TTC549 (cell line): ENCODE results near the gene ACAA1.
"Not testable (repeated sequence)": the region's sequence is repeated elsewhere in the genome, so short reads cannot be mapped to it uniquely, and the experiment has no call there.

Experiments
- FAIRE-seq: peaks from 2 replicates; lab custom pipeline; 2012; peaks lifted over from hg19 to GRCh38; lab: Jason Lieb, UNC

The ACAA1 gene

GRCh38 chr3:38134517-38135143 lies 2.3 kb downstream of the ACAA1 start:
- not testable (repeated sequence) for FAIRE-seq

GRCh38 chr3:38133557-38134405 lies 3.1 kb downstream of the ACAA1 start:
- no peak for FAIRE-seq

DNA sequence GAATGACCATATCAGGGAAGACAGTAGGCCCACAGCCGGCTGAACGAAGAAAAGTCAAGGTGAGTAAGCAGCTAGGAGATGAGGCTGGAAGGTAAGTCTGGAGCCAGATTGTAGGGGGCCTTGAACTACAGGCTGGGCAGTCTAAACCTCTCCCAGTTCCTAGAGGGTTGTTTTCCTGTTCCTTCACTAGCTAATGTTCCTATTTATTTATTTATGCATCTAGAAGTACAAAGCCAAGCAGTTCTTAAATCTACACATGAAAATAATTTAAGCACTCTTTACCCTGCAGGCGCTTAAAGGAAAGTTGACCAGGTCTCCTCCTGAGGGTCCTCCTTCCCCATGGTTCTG lies 3.7 kb downstream of the ACAA1 start:
- no peak for FAIRE-seq

GRCh38 chr3:38131621-38132369 lies 5.1 kb downstream of the ACAA1 start:
- FAIRE-seq: no peak

DNA sequence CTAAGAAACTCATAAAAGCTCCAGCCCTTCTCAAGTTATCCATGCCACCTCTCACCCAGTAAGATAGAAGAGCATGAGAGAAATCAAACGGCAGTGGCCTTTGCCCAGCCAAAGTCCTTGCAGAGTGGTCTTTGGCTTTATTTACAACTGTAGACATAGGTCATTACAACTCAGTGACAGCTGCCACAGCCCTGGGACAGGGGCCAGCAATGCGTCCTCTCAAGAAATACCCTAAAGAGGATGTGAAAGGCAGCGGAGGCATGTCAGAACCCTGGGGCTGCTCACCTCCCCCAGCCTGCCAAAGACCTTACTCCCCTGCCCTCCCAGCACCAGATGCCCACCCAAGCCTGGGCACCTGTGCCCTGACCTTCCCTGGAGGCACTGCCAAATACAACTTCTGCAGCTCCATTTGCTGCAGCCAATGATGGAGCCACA lies 6.3 kb downstream of the ACAA1 start:
- no peak for FAIRE-seq

- FAIRE-seq: no peak
Observed at GRCh38 chr3:38129058-38129457, 7.9 kb downstream of the ACAA1 start.

DNA sequence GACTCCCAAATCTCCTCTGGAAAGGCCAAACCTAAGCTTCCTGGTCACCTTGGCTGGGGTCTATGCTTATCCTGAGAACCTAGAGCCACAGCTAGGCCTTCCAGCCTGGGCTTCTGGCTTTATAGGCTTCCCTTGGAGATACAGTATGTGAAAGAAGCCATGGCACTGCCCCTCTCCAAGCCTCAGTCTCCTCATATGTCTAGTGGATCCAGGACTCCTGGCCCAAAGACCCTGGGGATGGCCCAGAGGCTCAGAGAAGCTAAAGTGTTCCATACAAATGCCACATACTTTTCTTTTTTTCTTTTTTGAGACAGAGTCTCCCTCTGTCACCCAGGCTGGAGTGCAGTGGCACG lies 8.6 kb downstream of the ACAA1 start:
- no peak for FAIRE-seq

DNA sequence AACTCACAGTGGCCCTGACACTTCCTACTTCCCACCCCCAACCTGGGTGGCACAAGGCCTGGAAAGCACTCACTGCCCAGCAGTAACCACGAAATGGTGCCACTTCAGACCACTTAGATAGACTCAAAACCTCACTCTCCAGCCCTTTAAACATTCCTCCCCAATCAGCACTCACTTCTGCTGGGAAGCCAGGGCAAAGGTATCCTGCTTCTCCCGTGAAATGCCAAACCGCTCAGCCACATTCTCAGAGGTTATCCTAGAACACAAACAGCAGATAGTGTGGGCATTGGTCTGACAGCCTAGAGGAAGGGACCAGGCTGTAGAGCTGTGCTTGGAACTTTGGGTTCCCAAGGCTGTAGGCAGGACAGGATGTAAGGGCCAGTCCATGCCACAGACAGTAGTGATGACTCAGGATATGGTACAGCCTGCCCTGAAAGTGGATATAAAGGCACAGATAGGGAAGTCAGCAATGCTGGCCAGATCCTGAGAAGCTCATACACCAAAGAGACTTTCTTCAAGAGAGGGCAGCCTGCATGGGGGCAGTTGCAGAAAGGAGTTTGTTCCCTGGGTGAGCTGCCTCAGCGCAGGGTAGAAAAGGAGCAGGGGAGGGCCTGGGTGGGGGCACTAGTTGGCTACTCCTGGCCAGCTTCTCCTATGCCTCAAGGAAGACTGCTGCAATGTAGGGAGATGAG lies 9.2 kb downstream of the ACAA1 start:
- FAIRE-seq: no peak

DNA sequence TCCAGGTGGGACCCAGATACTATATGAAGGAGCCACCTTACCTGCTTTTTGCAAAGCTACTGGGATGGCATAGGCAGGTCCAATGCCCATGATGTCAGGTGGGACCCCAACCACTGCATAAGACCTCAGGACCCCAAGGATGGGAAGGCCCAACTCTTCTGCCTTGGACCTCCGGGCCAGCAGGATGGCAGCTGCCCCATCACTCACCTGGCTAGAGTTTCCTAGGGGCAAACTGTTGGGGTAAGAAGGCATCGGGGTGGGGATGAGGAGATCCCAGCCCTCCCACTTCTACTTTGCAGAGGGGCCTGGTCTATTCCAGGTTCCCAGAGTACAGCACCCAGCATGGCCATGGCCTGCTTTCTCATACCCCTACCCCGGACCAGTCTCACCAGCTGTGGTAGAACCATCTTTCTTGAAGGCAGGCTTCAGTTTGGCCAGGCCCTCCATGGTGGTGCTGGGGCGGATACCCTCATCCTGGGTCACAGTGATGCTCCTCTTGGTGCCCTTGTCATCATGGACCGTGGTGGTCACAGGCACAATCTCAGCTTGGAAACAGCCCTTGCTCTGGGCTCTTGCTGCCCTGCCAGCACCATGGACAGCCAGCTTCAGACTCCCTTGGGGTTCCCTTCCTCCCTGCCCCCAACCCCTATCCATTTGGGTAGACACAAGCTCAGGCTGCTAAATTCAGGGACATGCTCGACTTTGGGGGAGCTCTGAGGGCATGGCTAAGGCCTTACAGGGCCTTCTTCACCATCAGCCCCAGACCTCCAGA lies 10.6 kb downstream of the ACAA1 start:
- no peak for FAIRE-seq

- FAIRE-seq: no peak
Observed at GRCh38 chr3:38125305-38126120, 11.4 kb downstream of the ACAA1 start.

DNA sequence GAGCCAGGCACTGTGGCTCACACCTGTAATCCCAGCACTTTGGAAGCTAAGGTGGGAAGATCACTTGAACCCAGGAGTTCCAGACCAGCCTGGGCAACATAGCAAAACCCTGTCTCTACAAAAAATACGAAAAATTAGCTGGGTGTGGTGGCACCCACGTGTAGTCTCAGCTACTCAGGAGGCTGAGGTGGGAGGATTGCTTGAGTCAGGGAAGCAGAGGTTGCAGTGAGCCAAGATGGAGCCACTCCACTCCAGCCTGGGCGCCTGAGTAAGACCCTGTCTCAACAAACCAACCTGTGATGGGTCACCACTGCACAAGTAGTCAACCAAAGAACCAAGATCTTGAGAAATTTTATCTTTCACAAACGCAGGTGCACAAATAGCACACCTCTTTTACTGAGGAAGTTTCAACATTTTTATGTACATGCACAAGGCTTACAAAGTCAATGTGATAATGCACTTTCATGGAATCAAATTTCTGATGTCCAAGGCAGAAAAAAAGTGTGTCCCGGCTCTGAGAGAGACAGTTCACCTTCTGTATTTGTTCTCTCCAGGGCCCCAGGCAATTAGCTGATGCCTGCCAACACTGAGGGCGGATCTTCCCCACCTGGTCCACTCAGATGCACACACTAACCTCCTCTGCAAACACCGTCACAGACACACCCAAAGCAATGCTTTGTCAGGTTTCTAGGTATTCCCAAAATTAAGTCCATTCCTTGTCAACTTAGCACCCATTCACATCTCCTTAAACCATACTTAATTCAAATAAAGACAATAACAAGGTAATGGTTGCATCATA lies 12.4 kb downstream of the ACAA1 start:
- FAIRE-seq: no peak

DNA sequence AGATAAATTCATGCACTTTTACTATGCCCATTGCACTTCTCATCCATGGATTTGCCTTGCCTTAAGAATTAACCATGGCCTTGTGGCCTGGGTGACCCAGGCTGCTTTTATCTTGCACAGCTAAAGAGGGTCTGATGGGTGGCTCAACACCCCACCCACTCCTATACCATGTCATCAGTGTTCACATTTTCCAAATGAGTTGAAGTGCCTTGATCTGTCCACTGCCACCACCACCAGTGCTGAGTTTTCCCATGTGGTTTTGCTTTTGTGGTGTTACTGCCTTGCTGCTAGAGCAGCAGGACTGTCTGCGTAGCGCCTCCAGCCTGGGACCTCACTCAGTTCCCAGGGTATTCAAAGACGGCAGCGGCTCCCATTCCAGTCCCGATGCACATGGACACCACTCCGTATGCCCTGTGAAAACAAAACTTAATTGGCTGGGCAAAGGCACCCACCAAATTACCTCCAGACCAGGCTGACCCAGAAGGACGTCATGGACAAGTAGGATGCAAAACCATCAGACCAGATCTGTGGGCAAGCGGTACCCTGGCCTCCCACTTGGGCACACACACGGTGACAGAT lies 14.1 kb downstream of the ACAA1 start:
- no peak for FAIRE-seq

DNA sequence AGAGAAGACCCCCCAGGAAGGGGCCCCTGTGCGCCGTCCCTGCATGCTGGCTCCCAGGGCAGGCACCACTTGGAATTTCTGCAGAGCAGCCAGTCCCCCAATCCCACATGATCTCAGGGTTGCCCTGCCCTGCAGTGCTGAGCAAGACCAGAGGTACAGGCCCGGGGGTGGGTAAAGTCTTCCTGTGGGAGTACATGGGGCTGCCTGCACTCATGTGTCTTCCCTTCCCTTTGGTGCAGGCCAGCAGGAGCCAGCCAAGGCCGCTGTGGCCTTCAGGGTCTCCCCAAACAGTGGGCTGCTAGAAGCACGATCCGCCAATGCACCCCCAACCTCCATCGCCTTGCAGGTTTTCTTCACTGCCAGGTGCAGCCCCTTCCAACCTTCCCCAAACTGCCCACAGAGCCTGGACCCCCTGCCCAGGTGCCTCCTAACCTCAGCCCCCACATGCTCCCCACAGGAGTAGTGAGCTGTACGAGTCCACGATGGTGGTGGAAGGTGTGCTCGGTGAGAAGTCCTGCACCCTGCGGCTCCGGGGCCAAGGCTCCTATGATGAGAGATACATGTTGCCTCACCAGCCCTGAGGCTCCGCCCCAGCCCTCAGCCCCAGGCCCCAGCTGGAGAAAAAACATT lies 15.0 kb downstream of the ACAA1 start:
- FAIRE-seq: no peak

DNA sequence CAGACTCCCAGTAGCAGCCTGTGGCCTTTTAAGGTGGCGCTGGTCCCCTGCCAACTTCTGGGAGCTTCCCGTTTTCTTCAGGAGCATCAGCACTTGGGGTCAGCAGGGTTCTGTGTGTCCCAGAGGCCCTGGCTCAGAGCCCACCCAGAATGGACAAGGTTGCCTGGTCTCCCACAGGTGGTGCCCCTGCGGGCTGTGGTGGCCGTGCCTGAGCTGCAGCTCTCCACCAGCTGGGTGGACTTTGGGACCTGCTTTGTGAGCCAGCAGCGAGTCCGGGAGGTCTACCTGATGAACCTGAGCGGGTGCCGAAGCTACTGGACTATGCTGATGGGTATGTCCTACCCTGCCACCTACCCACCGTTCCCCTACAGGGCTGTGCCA lies 15.5 kb downstream of the ACAA1 start:
- no peak for FAIRE-seq

DNA sequence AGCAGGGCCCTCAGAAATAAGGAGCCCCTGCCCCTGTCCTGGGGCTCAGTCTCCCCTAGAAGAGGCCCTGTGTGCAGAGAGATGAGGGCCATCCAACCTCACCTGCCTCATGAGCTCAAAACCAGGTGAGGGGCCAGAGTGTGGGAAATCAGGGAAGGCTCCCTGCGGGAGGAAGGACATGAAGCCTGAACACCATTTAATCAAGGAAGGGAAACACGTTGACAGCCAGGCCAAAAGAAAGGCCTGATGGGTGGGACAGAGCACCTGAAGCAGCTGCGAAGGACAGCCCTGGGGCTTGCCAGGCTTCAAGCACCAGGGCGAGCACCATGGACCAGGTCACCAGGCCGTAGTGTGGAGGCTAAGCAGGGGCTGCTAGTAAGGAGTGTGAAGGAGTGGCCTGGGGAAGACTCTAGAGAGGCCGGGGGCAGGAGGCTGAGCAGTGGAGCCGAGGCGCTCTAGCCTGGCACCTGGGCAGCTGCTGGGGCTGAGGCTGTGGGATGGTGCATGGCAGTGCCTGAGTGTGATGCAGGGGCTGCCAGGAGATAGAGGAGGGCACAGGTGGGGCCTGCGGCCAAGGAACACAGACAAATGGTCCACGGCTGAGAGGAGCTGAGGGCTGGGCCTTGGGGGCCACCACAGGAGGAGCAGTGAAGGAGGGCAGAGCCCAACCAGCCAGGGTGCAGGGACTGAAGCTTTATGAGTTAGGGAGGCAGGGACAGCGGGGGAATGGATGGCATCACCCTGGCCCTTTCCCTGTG lies 16.1 kb downstream of the ACAA1 start:
- no peak for FAIRE-seq

- FAIRE-seq: no peak
Observed at GRCh38 chr3:38119821-38120692, 16.9 kb downstream of the ACAA1 start.

GRCh38 chr3:38119248-38119544 lies 17.7 kb downstream of the ACAA1 start:
- no peak for FAIRE-seq
